ENCODE results near the gene PRDM10.
A peak's percentile ranks its signal among the peaks of the same experiment; 100 is the strongest.

Gene PRDM10

DNA sequence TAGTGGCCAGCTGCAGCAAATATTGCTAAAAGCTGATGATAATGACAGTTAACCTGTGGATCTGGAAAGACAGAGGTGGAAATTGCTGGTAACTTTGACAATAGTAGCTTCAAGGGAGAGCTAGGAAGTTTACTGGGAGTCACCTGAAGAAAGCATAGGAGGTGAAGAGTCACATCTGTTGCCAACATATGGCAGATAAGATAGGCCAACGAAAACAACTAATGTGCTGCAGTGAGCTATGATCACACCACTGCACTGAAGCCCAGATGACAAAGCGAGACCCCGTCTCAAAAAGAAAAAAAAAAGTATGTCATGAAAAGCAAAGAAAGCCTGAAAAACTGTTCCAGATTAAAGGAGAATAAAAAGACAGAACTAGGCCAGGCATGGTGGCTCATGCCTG lies 4.3 kb upstream of the PRDM10 start:
- DNase-seq (ENCODE audit: low spot score): no peak

GRCh38 chr11:130003717-130004001 lies 1.0 kb upstream of the PRDM10 start:
- DNase-seq (ENCODE audit: low spot score): no peak

- peak; percentile 97 for DNase-seq (ENCODE audit: low spot score)
Measured at GRCh38 chr11:130002846-130003716, 446 bp upstream of the PRDM10 start.

DNA sequence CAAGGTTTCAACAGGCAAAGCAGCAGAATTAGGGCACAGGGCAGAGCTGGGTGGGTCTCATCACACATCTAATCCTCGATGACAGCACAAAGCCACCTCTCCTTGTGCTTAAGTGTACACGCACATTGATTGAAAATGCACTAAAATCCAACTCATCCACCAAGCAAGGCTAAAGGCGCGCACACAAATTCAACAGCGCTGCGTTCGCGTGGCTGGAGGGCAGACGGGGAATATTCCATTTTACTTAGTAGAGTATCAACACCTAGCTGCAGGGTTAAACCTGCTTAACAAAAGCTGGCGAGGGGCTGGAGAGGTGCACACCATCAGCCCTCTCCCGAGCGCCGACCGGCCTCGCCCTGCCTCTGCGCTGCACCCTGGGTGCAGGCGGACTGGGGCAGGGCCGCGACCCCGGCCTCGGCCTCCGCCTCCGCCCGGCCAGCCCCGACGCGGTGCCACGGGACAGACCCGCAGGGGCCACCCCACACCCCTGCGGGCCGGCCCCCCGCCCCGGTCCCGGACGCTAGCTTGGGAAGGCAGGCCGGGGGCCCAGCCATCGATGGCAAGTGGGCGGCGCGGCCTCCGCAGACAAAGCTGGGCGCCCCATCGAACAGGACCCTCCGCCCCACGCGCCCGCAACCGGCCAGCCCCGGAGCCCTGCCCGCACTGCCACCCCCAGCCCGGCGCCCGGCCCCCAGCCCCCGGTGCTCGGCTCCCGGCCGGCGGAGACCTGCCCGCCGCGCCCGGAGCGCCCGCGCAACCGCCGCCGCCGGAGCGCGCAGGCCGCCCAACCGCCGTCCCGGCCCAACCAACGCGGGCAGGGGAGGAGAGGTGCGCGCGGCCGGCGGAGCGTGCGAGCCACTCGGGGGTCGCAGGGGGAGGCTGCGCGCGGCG lies 929 bp downstream of the PRDM10 start:
- DNase-seq (ENCODE audit: low spot score): peak; percentile 29

- no peak for DNase-seq (ENCODE audit: low spot score)
Measured at GRCh38 chr11:130000552-130001176, 2.0 kb downstream of the PRDM10 start.

- no peak for DNase-seq (ENCODE audit: low spot score)
Measured at GRCh38 chr11:129999407-129999806, 3.2 kb downstream of the PRDM10 start.

DNA sequence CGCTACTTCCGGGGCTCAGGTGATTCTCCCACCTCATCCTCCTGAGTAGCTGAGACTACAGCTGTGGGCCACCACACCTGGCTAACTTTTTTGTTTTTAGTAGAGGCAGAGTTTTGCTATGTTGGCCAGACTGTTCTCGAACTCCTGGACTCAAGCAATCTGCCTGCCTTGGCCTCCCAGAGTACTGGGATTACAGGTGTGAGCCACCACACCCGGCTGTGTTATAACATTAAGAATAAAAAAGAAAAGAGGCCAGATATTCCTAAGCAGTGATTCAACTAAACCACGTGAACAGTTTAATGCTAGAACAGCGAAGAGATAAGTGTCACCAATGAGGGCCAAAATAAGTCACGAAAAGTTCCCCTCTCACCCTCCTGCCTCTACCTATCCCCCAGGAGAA lies 3.7 kb downstream of the PRDM10 start:
- DNase-seq (ENCODE audit: low spot score): no peak

- no peak for DNase-seq (ENCODE audit: low spot score)
Measured at GRCh38 chr11:129998107-129998506, 4.5 kb downstream of the PRDM10 start.

DNA sequence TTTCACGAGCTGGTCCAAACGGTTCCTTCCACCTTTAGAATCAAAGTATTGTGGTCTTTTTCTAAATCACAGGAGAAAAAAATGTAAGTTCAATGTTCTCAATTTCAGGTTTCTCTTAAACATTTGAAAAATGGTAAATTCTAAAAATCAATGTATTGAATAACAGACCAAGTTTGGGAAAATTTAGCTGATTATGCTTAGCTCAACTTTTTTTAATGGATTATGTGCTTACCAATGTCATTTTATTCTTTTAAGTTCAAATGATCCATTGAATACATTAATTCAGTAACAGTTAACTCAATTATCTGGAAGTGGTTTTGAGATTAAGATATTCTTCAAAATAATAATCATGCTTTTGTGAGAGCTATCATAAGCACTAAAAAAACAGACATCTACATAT lies 5.1 kb downstream of the PRDM10 start:
- DNase-seq (ENCODE audit: low spot score): no peak

GRCh38 chr11:129996113-129996870 lies 6.3 kb downstream of the PRDM10 start:
- DNase-seq (ENCODE audit: low spot score): no peak

DNA sequence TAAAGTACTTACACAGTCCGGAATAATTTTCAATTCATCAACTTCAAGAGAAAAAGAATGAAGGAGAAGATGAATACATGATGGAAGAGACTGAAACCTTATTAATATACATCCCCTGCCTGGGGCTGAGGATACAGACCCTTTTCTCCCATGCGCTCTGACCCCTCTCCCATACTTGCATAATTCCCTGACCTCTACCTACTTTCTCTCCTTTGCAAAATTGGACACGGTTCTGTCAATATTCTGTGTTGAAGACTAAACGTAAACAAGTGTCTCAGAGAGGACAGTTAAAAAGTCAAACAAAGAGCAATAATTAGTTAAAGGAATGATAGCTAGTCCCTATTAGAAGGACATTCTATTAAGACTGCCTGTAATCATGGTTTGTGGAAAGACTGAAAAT lies 7.5 kb downstream of the PRDM10 start:
- no peak for DNase-seq (ENCODE audit: low spot score)

DNA sequence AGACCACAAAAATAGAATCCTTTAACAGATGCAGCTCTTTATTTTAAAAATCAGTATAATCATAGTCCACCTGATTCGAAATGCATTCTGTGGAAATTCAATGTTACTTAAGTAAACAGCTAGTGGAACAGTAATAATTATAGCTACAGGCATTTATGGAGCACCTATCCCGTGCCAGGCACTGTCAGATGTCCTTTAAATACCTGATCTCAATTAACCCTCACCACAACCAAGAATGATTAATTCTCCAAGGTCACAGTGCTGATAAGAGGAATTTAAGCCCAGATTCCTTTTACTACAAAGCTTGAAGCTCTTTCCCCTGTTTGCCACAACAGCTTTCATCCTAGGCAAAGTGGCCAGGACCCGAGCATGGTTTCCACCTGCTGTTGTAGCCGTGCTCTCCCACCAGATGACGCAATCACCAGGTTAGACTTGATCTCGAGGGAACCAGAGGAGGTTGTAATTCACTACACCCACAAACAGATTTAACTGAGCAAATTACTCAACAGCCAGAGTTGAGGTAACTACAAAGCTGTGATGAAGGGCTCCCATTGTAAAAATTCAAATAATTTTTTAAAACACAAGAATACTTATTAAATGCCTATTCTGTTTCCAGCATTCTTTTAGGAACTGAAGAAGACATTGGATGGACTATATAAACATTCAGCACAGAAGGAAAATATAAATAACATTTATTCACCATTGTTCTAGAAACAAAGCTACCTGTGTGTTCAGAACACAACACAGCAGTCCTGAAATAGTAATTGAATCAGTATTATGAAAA lies 10.3 kb downstream of the PRDM10 start:
- no peak for DNase-seq (ENCODE audit: low spot score)

DNA sequence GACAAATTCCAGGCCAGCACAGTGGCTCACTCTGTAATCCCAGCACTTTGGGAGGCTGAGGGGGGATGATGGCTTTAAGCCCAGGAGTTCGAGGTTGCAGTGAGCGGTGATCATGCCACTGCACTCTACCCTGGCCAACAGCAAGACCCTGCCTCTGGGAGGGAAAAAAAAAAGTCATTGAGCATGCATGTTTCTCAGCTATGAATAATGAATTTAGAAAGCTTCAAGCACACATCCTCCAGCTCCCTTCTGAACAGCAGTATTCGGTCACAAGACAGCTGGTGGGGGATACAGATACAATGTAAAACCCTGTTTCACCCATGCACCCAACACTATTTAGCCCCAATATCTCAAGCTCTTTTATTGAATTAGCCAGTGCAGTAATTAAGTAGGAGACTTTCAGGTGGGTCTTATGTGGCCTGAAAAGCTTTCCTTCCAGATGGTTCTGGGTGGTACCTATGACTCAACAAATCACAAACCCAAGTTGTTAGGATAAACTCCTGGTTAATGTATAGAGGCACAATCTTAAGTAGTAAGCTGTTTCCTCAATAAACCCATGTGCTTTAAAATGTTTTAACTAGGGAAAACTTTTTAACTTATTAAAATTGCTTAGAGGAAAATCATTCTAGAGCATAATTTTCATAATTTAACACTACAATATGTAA lies 13.4 kb downstream of the PRDM10 start:
- DNase-seq (ENCODE audit: low spot score): no peak

DNA sequence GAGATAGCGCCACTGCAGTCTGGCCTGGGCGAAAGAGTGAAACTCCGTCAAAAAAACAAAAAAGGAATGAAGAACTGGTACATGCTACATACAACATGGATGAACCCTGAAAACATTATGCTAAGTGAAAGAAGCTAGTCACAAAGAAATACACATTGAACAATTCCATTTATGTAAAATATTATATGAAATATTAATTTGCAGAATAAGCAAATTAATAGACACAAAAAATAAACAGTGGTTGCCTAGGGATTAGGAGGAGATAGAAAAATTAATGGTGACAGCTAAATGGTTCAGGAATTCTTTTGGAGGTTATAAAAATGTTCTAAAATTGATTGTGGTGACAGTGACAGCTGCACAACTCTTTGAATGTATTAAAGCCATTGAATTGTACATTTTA lies 14.7 kb downstream of the PRDM10 start:
- DNase-seq (ENCODE audit: low spot score): no peak

DNA sequence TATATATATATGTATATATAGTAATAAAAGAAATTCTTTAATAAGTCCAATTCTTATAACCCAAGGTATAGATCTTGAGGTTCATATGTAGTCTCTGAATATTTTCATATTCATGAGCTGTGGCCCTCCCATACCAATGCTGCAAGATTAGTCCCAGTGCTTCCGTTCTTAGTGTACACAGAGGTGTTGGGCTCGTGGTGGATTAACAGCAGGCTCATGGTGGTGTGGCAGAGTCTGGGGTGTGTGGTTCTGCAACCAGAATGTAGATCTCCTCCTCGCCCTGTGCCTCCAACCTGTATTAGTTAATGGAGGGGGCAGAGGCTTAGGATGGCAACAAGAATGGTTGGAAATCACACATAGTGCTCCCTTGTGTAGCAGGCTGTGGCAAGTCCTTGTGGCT lies 16.8 kb downstream of the PRDM10 start:
- DNase-seq (ENCODE audit: low spot score): no peak

DNA sequence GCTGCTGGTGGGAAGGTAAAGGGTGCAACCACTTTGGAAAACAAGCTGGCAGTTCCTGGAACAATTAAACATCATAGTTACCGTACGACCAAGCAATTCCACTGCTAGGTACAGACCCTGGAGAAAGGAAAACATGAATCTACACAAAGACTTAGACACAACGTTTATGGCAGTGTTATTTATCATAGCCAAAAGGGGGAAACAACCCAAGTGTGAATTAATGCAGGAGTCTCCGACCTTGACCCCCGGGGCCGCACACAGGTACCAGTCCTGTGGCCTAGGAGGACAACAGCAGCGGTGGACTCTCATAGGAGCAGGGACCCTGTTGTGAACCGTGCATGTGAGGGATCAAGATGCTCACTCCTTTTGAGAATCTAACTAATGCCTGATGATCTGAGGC lies 22.5 kb downstream of the PRDM10 start:
- no peak for DNase-seq (ENCODE audit: low spot score)

DNA sequence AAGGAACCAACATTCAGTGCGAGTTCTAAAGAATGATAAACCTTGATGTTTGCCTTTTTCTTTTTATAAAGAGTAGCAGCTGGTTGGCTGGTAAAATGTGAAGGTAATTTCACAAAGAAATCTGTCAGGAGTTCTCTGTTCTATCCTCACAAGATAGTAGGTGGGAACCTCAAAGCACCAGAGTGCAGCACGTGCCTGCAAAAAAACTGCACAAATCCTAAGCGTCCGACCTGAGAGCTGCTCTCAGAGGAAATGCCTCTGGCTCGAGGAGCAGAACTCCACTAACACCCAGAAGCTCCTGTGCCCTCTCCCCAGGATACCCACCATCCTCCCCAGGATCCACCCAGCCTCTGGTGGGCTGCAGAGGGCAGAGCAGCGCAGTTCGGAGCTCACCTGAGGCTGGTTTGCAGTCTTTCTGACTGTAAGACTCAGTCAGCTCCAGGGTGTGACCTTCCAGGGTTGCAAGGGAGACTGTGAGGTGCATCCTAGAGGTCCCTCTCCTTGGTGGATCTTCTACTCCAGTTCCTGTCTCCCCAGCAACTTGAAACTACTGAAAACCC lies 23.5 kb downstream of the PRDM10 start:
- DNase-seq (ENCODE audit: low spot score): no peak

DNA sequence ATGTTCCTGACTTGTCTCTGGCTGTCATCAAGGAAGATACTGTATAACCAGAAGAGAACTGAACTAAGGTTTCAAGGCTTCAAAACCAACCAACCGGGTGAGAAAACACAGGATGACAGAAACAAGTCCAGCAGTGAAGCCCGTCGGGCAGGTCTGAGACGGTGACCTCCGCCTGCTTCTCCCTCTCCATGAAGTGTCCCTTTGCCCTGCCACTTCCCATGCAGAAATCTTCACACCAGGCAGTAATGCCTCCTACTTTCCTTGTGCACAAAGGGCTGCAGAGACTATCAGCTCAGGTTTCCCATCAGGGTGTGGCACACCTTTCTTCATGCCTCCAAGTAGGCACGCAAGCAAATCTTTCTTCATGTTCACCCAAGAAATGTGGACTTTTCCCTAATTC lies 24.2 kb downstream of the PRDM10 start:
- DNase-seq (ENCODE audit: low spot score): no peak

DNA sequence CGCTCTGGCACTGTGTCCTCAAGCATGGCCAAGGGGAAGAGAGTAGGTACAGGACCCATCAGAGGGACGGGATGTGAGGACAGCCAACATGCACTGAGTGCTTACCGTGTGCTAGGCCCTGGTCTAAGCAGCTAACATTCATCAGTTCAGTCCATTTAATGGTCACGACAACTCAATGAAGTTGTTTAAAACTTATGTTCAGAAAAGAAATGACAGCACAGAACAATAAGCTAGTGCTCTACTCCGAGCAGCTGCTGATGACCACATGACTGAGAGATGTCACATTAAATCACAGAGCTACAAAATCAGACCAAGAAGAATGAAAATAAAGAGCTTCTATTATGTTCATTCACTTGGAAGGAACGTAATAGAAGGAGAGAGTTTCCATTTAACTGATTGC lies 26.3 kb downstream of the PRDM10 start:
- no peak for DNase-seq (ENCODE audit: low spot score)

GRCh38 chr11:129975543-129975942 lies 27.1 kb downstream of the PRDM10 start:
- no peak for DNase-seq (ENCODE audit: low spot score)

GRCh38 chr11:129974672-129975071 lies 28.0 kb downstream of the PRDM10 start:
- DNase-seq (ENCODE audit: low spot score): no peak
